ENCODE results near the gene MBD4. TPM values are rescaled to one million over a fixed set of nuclear protein-coding genes. Genes with fewer than 3 reads are reported as not detected.

MBD4 gene
- total RNA-seq, 1 experiment from 2014 or later: 15.7 TPM

GRCh38 chr3:129462361-129462968 lies 22.7 kb upstream of the MBD4 start:
- peaks cover 0 to 5% of the 10 kb centered on the region in 2 experiments; a peak in 1 of 4 replicates for H3K4me1 ChIP-seq (ENCODE audit: control insufficient read depth in 1 of 2, insufficient read depth in 2 of 2, low read length in 2 of 2)
- no peaks in the 10 kb centered on the region for H3K9me2 ChIP-seq (ENCODE audit: insufficient read depth)
- H3K79me2 ChIP-seq (ENCODE audit: insufficient read depth, low read length): no peaks in the 10 kb centered on the region
- H3K27ac ChIP-seq (ENCODE audit: low read depth, low read length): no peak overlapping the region
- no peak overlapping the region for H2AFZ ChIP-seq (ENCODE audit: low read depth, low read length, poor library complexity, severe bottlenecking)
- ATAC-seq (no peak), DNase-seq (ENCODE audit: low read depth, low spot score) (no peak)
- no peak overlapping the region for H3K4me3 ChIP-seq (replicated peaks in 1 of 2; ENCODE audit: low read depth in 1 of 2, low read length in 2 of 2)
- H3K9ac ChIP-seq (ENCODE audit: low read length): no peak overlapping the region
- no peak overlapping the region for H3K4me2 ChIP-seq (ENCODE audit: low read length)
- 0 out of 4 replicates have a peak, but pooled peaks cover 0 to 4% of the 10 kb centered on the region in 2 experiments for H3K36me3 ChIP-seq (ENCODE audit: control insufficient read depth in 1 of 2, insufficient read depth in 2 of 2, low read length in 2 of 2)
- no TSS peak for BruUV-seq (replicated peaks)
- CTCF ChIA-PET: no interaction called here
- no peaks in the 10 kb centered on the region for H3K27me3 ChIP-seq (ENCODE audit: insufficient read depth, low read length)
- POLR2A ChIA-PET: no interaction called here
- H4K20me1 ChIP-seq (ENCODE audit: insufficient read depth): no peaks in the 10 kb centered on the region
- H3K9me3 ChIP-seq (ENCODE audit: control insufficient read depth in 1 of 2, insufficient read depth in 1 of 2, low read depth in 1 of 2, low read length in 2 of 2): no peaks in the 10 kb centered on the region
- RAD21 ChIA-PET (ENCODE audit: low non-redundant PET in 1 of 2, low total read pairs in 2 of 2, uncharacterized antibody in 2 of 2, unreplicated experiment in 2 of 2): no interaction called here
- intact Hi-C loops (cut with micrococcal nuclease): no loop called here
- TF ChIP-seq JUND (IDR thresholded peaks at IDR 0.05): no peak
- no peak for TF ChIP-seq YY1 (IDR thresholded peaks at IDR 0.05; ENCODE audit: extremely low read depth, insufficient replicate concordance, low read depth, low read length)
- TF ChIP-seq SP1 (IDR thresholded peaks at IDR 0.05; ENCODE audit: low read depth): no peak
- no peak for TF ChIP-seq ZNF274 (IDR thresholded peaks at IDR 0.05; ENCODE audit: low read depth, low read length)
- no peak for TF ChIP-seq ZBTB33 (IDR thresholded peaks at IDR 0.05; ENCODE audit: extremely low read depth, insufficient replicate concordance, low read length)
- no peak for TF ChIP-seq EZH2 (IDR thresholded peaks at IDR 0.05)
- TF ChIP-seq EGR1 (IDR thresholded peaks at IDR 0.05; ENCODE audit: low read depth): no peak
- no peak for TF ChIP-seq POLR2AphosphoS5 (IDR thresholded peaks at IDR 0.05; ENCODE audit: low read depth, low read length)
- TF ChIP-seq RAD21 (IDR thresholded peaks at IDR 0.05; ENCODE audit: low read depth): no peak
- TF ChIP-seq CTCF (IDR thresholded peaks at IDR 0.05 in 2 of 3, conservative IDR thresholded peaks at IDR 0.05 in 1 of 3; ENCODE audit: borderline replicate concordance in 1 of 3, insufficient read depth in 1 of 3, low read depth in 2 of 3, low read length in 2 of 3): no peak
- TF ChIP-seq ATF3 (IDR thresholded peaks at IDR 0.05): no peak
- no peak for TF ChIP-seq EZH2phosphoT487 (IDR thresholded peaks at IDR 0.05; ENCODE audit: borderline replicate concordance)
- no peak for TF ChIP-seq TCF7L2 (IDR thresholded peaks at IDR 0.05; ENCODE audit: borderline replicate concordance, extremely low read depth, insufficient read depth, insufficient read length)
- TF ChIP-seq MAX (IDR thresholded peaks at IDR 0.05): no peak
- TF ChIP-seq FOSL1 (IDR thresholded peaks at IDR 0.05; ENCODE audit: low read depth): no peak
- TF ChIP-seq ELF1 (IDR thresholded peaks at IDR 0.05; ENCODE audit: borderline replicate concordance, low read depth): no peak

Data from HCT116 (cell line).